ENCODE measurements around the gene SCEL. TPM values are rescaled to one million over a fixed set of nuclear protein-coding genes. Genes with fewer than 3 reads are reported as not detected.

The SCEL gene
- total RNA-seq, 1 donor from 2014 or later: not detected

GRCh38 chr13:77536358-77536757 is 852 bp downstream of the SCEL start:
- no peak overlapping the region for H3K4me3 Mint-ChIP-seq (ENCODE audit: unreplicated experiment)
- H3K27ac Mint-ChIP-seq (ENCODE audit: unreplicated experiment): no peak overlapping the region

DNA sequence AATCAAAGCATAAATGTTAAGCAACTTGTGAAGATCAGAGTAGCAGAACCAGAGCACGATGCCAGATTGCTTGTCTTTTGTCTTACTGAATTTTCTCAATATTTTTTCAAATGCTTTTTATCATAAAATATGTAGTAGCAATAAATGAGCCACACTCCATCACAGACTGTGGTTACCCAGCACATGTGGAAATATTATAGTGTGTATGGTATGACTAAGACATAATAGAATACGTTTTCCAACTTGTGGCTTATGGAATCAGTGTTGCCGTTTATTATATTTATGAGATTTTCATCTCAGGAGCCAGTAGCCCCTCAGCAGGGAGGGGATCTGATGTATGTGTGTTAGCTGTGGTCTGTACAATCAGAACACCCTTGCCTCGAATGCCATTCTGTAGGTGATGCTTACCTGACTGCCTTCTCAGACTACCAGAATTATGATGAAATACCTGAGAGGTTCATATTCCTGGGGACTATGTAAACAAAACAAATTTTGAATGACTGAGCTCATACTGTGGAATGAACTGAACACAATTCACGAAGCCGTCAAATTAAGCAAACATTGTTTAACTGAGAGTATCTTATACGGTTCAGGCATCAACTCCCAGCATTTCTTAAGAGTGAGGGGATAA is 1.9 kb downstream of the SCEL start:
- H3K27me3 Mint-ChIP-seq (ENCODE audit: low read depth): peaks cover 17% of the 10 kb centered on the region
- H3K36me3 Mint-ChIP-seq (ENCODE audit: low read depth): no peaks in the 10 kb centered on the region
- no peak overlapping the region for H3K27ac Mint-ChIP-seq (ENCODE audit: unreplicated experiment)
- no peak for DNase-seq (ENCODE audit: low spot score)
- no peaks in the 10 kb centered on the region for H3K4me1 Mint-ChIP-seq (ENCODE audit: low read depth)
- H3K9me3 Mint-ChIP-seq (ENCODE audit: low read depth): no peaks in the 10 kb centered on the region
- TF ChIP-seq, protein P1, sequence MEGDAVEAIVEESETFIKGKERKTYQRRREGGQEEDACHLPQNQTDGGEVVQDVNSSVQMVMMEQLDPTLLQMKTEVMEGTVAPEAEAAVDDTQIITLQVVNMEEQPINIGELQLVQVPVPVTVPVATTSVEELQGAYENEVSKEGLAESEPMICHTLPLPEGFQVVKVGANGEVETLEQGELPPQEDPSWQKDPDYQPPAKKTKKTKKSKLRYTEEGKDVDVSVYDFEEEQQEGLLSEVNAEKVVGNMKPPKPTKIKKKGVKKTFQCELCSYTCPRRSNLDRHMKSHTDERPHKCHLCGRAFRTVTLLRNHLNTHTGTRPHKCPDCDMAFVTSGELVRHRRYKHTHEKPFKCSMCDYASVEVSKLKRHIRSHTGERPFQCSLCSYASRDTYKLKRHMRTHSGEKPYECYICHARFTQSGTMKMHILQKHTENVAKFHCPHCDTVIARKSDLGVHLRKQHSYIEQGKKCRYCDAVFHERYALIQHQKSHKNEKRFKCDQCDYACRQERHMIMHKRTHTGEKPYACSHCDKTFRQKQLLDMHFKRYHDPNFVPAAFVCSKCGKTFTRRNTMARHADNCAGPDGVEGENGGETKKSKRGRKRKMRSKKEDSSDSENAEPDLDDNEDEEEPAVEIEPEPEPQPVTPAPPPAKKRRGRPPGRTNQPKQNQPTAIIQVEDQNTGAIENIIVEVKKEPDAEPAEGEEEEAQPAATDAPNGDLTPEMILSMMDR (IDR thresholded peaks at IDR 0.05): no peak
- H3K4me3 Mint-ChIP-seq (ENCODE audit: unreplicated experiment): no peak overlapping the region

More at GRCh38 chr13:77536358-77536757, 852 bp downstream of the SCEL start:
- peaks cover 20% of the 10 kb centered on the region for H3K27me3 Mint-ChIP-seq (ENCODE audit: low read depth)
- no peak for DNase-seq (ENCODE audit: low spot score)
- no peaks in the 10 kb centered on the region for H3K4me1 Mint-ChIP-seq (ENCODE audit: low read depth)
- no peaks in the 10 kb centered on the region for H3K9me3 Mint-ChIP-seq (ENCODE audit: low read depth)
- TF ChIP-seq, protein P1 (IDR thresholded peaks at IDR 0.05): no peak
- H3K36me3 Mint-ChIP-seq (ENCODE audit: low read depth): no peaks in the 10 kb centered on the region

DNA sequence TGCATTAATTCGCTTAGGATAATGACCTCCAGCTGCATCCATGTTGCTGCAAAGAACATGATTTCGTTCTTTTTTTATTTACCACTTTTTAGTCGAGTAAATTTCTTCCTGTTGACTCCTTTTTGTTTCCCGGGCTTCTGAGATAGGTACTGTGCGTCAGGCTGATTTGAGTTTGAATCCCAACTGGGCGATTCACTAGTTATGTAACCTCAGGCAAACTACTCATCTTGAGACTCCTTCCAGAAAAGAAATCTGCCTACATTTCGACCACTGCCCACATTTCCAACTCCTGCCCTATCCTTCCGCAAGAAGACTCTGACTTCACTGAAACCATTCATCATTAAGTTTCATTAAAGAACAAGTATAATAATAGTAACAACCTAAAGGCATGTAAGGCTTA is 8.2 kb downstream of the SCEL start:
- no peak for DNase-seq (ENCODE audit: low spot score)
- no peaks in the 10 kb centered on the region for H3K36me3 Mint-ChIP-seq (ENCODE audit: low read depth)
- H3K27me3 Mint-ChIP-seq (ENCODE audit: low read depth): peaks cover 20% of the 10 kb centered on the region
- H3K9me3 Mint-ChIP-seq (ENCODE audit: low read depth): no peaks in the 10 kb centered on the region
- H3K4me1 Mint-ChIP-seq (ENCODE audit: low read depth): peaks cover 7% of the 10 kb centered on the region
- H3K27ac Mint-ChIP-seq (ENCODE audit: unreplicated experiment): no peak overlapping the region
- TF ChIP-seq, protein P1 (IDR thresholded peaks at IDR 0.05): no peak
- no peak overlapping the region for H3K4me3 Mint-ChIP-seq (ENCODE audit: unreplicated experiment)

GRCh38 chr13:77544355-77544754 is 8.8 kb downstream of the SCEL start:
- Mint-ChIP-seq H3K36me3 (ENCODE audit: low read depth) (no peaks in the 10 kb centered on the region), H3K4me1 (ENCODE audit: low read depth) (peaks cover 7% of the 10 kb centered on the region), H3K27ac (ENCODE audit: unreplicated experiment) (no peak overlapping the region), H3K27me3 (ENCODE audit: low read depth) (peaks cover 18% of the 10 kb centered on the region), H3K4me3 (ENCODE audit: unreplicated experiment) (no peak overlapping the region), H3K9me3 (ENCODE audit: low read depth) (no peaks in the 10 kb centered on the region)
- DNase-seq (ENCODE audit: low spot score): no peak
- TF ChIP-seq, protein P1 (IDR thresholded peaks at IDR 0.05): no peak

DNA sequence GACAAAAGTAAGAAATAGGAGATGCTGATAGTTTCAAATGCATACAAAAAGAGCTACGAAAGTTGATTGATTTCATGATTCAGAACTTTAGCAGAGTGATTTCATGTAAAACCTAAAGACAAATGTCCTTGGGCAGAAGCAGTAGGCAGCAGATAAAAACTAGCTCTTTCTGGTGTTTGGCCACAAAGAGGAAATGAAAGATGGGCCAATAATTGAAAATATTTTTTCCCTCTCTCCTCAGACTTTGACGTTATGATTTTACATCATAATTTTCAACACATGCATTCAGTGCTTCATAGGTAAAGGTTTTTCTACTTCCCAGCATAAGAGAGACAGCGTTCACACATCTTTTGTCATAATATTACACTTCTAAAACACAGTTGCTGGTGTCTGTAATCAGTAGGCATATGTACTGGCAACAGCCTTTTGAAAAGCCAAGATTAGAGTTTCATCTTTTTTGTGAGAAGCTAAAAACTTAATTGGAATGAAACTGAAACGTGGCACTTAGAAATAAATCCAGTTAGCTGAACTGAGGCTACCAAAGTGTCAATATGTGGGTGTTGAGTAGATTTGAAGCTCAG is 9.3 kb downstream of the SCEL start:
- no peak overlapping the region for H3K4me3 Mint-ChIP-seq (ENCODE audit: unreplicated experiment)
- no peaks in the 10 kb centered on the region for H3K9me3 Mint-ChIP-seq (ENCODE audit: low read depth)
- no peaks in the 10 kb centered on the region for H3K36me3 Mint-ChIP-seq (ENCODE audit: low read depth)
- H3K27ac Mint-ChIP-seq (ENCODE audit: unreplicated experiment): no peak overlapping the region
- peaks cover 18% of the 10 kb centered on the region for H3K27me3 Mint-ChIP-seq (ENCODE audit: low read depth)
- DNase-seq (ENCODE audit: low spot score): no peak
- TF ChIP-seq, protein P1 (IDR thresholded peaks at IDR 0.05): no peak
- H3K4me1 Mint-ChIP-seq (ENCODE audit: low read depth): peaks cover 7% of the 10 kb centered on the region

Measured in chondrocyte (in vitro differentiated cells).